HG02678 (cell line): ENCODE data around the gene EDN1.

Experiments used
- ATAC-seq: cut with Tn5 transposase; IDR thresholded peaks from one replicate; pipeline ENCODE4 v1.9.1; 2021; ENCODE audit warnings: mild to moderate bottlenecking, moderate library complexity; ENCODE audit not compliant: unreplicated experiment

Gene EDN1

DNA sequence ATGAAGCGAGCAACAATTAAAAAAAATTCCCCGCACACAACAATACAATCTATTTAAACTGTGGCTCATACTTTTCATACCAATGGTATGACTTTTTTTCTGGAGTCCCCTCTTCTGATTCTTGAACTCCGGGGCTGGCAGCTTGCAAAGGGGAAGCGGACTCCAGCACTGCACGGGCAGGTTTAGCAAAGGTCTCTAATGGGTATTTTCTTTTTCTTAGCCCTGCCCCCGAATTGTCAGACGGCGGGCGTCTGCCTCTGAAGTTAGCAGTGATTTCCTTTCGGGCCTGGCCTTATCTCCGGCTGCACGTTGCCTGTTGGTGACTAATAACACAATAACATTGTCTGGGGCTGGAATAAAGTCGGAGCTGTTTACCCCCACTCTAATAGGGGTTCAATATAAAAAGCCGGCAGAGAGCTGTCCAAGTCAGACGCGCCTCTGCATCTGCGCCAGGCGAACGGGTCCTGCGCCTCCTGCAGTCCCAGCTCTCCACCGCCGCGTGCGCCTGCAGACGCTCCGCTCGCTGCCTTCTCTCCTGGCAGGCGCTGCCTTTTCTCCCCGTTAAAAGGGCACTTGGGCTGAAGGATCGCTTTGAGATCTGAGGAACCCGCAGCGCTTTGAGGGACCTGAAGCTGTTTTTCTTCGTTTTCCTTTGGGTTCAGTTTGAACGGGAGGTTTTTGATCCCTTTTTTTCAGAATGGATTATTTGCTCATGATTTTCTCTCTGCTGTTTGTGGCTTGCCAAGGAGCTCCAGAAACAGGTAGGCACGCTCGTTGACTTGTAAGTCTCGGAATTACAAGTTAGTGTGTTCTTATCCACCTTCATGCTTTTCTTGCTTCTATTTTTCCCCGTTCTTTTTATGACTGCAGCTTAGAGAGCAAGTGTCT is at the start of gene EDN1:
TSS of gene EDN1 (plus strand) at position 429 of the 888 bp plus-strand sequence. CDS start at position 698, 269 bp downstream.
- ATAC-seq = peak; percentile 86

DNA sequence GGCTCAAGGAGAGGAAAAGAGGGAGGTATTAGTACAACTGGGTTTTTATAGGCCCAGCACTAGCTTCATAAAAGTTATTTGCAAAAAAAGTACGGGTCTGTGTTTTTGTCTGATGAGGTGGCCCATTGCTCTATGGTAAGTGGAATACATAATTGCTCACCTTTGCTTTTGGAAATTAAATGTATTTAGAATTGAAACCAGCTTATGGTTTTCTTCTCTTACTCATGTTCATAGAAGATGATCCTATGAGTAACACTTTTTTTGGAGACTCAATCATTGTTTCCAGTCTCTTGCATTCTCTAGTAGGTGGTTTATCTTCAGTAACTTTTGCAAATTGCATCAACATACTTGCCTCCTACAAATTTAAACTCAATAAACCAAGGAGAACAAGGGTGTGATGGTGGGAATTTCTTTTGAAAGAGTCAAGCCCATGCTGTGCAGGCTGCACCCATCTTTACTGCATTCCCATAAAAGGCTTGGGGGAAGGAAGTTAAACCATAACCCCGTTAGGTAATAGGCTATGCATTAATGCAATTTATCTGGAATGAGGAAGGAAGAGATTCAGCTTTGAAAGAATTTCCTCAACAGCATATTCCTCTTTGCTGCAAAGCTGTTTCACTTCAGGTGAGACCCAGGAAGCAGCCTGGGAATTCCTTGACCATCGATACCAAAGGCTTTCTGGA is 48.5 kb upstream of the EDN1 start:
- ATAC-seq = no peak

DNA sequence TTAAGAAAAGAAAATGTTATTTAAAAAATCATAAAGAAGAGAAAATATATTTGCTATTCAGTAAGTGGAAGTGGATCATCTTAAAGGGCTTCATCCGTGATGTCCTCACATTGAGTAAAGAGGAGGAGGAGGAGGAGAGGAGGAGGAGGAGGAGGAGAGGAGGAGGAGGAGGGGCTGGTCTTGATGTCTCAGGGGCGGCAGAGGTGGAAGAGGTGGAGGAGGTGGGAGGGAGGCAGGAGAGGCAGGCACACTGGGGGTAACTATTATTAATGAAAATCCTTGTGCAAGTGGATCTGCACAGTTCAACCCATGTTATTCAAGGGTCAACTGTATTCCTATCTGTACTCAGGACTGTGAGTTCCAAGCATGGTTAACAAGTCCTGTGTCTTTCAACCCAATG is 47.0 kb upstream of the EDN1 start:
- ATAC-seq = no peak

DNA sequence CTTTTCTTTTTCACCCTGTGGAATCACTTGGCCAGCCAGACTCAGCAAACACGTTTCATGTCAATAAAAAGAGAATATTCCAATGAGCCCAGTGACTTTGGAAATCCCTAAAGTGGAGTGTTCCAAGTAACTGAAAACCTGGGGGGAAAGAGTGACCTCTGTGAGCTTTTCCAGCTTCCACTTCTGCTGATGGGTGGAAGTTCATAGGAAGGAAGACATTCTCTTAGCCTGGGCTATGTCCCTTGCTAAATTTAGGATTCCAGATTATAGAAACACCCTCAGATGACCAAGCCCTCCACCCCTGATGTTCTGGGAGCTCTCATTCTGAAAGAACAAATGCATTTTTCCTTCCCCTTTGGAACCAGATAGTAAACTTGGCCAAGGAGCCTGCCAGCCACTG is 44.8 kb upstream of the EDN1 start:
- no peak for ATAC-seq

DNA sequence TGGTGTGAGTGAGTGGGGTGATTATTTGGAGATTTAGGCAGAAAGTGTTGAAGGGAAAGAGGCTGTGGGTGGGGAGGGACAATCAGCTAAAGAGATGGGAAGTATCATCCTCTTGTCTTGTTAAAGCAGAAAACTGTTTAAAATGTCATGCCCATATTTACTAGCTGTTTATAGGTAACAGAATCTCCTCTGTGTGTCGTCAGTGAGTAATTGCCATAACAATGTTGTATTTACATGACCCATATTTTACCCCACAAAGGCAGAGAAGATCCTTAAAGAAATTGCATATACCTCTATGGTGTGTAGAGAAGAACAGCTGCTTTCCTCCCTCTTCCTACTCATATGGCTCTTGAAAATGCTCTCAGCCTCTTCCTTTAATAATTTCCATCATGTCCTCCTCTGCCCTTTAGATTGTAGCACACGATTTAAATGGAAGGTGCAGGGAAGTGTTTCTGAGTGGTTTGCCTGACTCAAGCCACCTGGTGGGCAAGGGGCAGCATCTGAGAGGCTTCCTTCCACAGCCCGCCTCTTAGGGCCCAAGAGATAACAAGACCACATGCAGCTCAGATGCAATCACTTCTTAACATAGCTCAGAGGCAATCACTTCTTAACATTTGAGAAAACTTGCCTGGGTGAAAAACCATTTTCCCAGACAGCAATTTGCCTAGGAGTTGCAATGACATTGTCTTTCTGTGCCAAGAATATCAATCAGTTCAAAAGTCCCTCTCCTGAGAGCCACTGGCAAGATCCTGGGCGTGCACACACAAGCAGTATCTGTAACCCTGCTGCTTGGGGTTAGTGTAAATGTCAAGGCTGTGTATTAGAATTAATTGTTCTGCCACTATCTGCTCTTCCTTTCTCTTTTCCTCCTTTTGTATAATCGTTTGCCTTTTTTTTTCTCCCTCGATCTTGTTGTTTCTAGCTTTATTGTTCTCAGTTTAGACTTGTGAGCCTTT is 44.1 kb upstream of the EDN1 start:
- no peak for ATAC-seq

DNA sequence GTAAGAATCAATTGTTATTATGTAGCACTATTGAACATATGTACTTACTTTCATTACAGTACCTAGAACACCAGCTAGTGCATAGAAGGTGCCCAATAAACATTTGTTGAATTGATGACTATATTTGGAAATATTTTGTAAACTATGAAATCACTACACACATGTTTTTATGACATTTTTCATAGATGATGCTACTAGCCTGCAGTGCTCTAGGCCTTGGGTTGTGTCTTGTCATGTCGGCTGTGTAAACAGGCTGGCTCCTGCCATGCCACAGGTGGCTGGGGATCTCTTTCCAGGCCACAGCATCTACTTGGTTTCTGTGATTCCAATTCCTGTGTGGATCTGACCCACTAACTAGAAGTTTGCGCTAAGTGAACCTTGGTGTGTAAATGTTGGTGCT is 43.3 kb upstream of the EDN1 start:
- ATAC-seq = no peak

DNA sequence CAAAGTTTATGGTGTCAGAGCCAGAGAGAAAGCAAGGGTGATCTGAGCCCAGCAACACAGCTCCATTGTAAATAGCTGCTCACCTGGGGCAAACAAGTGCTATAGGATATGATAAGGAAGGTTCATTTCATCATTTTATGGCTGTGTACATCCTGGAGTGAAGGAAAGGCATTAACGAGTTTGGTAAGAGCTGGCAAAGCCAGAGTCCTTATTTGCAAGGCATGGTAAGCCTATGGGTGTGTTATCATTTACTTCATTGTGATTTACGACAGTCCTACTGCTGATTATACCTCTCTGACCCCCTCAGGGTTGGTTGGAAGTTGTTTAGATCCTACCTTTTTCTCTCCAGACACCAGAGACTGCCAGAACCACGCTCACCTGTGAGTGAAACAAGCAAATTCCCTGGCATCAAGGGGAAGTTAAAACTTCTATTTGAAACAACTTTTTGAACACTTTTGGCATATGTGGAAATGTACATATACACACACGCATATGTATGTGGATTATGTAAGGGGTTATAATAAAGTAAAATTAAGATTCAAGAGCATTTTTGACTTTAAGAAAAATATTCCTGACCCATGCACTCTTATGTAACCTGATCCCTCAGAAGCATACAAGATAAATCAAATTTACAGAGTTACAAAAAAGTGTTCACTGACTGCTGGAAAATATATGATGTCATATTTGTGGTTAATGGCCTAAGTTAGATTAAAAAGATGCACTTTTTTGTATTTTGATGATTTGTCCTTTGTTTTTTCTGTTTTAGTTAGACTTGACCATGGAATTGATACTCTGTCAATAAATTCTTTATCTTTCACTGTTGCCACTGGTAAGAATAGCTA is 40.4 kb upstream of the EDN1 start:
- ATAC-seq = no peak

DNA sequence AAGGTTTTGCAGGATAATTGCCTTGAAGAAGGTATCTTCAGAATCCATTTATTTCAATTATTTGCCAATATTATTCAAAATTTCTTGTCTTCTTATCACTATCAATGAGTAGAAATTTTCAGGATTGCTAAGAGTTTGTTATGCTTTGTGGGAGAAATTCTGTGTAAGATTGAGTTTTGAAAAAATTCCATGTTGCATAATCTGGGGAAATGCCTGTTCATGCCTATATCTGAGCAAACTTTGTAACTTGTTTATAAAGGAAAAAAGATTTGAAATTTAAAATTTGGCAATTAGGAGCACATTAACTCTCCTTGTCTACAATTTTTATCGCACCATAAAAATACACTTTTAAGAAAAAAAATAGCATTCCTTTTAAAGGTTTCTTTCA is 39.8 kb upstream of the EDN1 start:
- ATAC-seq = no peak

DNA sequence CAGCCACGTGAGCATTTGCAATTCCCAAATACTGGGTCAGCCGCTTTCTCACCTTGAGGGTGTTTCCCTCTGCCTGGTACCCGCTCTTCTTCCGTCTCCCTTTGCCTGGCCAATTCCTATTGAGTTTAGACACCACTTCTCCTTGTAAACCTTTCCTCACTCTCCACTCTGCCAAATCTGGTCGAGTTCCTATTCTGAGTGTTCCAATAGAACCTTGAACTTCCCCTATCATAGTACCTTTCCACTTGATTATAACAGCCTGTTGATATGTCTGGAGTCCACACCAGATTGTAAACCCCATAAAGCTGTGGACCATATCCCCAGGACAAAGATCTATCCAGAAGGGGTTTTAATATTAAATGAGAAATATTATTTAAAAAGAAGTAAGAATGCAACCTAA is 36.0 kb upstream of the EDN1 start:
- ATAC-seq = no peak

DNA sequence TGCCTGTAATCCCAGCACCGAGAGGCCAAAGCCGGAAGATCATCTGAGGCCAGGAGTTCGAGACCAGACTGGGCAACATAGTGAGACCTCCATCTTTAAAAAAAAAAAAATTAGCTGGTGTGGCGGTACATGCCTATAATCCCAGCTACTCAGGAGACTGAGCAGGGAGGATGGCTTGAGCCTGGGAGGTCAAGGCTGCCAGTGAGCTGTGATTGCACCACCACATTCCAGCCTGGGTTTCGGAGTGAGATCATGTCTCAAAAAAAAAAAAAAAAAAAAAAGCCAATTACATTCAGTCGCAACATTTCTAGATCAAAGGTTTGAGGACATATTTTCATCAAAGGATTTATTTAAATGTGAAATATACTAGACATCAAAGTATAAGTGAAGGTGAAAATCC is 32.0 kb upstream of the EDN1 start:
- no peak for ATAC-seq

DNA sequence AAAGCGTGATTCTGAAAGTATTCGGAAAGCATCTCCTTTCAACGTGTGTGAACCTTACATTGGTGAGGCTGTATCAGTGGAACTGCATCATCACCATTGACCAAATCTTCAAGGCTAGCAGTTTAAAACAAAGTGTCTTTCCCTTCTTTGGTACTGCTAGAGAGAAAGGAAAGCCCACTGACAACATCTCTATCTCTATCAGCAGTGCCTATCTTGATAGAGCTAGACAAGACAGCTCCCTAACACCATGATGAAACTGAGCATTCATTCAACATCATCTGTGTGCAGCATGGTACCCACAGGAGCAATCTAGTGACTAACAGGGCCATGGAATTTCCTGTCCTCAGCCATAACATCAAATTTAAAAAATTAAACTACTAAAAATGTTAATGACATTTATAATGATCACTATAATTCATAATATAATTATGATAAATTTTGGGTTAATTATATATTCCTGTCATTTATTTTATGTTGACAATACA is 31.5 kb upstream of the EDN1 start:
- ATAC-seq = no peak

DNA sequence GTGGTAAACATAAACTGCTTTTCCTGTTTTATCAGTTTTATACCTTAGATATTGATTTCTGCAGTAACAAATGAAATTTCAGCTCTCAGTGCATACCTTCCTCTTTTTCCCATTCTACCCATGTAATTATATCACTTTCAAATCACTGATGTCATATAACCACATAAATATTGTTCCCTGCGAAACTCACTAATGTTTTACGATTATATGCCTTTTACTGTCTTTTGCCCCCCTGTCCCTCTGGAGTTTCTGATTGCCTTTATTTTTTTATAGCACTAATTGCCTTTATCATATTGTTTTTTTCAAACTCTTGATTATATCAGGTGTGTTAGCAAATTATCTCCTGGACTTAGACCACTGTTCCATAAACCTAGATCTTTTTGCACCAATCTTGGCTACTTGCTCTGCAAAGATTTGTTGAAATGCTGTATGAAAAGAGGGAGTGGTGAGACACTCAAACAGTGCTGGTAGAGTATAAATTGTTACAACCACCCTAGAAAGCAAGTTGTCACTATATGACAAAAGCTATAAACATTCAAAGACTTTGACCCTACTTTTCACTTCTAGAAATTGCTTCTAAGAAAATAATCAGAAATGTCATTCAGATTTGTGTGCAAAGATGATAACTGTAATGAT is 29.6 kb upstream of the EDN1 start:
- ATAC-seq = no peak

DNA sequence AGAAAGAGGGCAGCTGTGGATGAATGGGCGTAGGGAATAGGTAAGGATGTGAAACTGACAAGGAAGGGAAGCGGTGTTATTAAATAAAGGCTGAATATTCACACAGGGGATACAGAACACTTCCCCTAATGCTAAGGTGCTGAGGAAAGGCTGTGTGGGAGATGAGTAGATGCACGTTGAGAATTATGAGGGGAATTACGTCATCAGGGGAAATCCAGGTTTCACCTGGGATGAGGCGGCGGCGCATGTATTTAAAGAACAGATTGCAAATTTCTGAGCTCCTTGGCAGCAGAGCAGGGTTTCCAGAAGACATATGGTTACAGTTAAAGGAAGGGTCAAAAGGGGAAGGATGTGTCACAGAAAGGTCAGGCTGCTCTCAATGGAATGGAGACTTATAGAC is 28.7 kb upstream of the EDN1 start:
- no peak for ATAC-seq

DNA sequence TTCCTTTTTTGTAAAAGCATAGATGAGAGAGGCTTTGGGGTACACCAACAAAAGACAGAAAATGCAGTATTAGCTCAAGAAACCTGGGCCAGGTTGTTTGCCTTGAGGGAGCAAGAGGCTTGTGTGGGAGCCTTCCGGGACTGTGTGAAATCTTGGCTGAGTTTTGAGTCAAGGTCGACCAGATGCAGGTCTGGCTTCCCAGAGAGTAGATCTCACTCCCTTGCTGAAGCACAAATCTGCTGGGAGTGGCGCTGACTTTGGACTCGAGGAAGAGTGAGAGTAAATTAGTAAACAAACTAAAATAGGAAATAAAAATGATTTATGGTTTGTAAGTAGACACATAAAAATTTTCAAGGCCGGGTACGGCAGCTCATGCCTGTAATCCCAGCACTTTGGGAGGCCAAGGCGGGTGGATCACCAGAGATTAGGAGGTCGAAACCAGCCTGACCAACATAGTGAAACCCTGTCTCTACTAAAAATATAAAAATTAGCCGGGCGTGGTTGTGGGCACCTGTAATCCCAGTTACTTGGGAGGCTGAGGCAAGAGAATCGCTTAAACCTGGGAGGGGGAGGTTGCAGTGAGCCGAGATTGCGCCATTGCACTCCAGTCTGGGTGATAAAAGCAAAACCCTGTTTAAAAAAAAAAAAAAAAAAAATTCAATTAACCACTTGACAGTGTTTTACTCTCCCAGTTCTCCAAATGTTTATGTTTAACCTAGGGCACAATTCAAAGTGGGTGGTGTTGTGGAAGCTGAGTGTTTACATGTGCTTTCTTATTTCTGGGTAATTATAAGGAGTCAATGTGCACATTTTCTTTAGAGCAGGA is 27.7 kb upstream of the EDN1 start:
- ATAC-seq = no peak

DNA sequence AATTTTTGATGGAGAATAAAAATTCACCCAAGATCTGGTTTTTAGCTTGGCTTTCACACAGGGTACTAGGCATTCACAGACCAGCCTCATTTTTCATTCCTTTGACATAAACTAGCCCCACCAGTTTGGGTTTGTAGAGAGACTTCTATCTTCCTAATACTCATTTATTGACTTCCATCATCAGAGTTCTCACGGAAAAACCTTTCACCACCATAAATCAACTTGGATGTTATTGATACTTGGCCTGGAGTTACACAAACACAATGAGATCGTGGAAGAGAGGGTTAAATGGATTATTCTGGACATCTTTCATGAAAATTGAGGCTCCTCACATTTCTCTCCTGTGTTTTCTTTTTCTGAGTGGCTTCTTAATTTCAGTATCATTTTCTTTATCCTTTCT is 26.8 kb upstream of the EDN1 start:
- no peak for ATAC-seq

DNA sequence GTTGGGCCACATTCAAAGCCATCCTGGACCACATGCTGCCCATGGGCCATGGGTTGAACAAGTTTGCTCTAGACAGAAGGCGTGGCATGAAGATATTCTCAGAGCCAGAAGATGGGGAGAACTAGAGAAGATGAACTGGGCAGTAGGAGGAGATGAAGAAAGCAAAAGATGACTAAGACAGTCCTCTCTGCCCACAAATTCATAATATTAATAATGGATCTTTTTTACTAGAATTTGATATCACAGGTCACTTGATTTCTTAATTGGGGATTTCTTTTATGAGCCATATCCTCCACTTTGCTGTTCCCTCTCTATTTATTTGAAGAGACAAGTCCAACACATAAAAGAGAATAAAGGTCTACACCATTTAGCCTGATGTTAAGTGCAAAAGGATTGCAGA is 25.5 kb upstream of the EDN1 start:
- no peak for ATAC-seq

DNA sequence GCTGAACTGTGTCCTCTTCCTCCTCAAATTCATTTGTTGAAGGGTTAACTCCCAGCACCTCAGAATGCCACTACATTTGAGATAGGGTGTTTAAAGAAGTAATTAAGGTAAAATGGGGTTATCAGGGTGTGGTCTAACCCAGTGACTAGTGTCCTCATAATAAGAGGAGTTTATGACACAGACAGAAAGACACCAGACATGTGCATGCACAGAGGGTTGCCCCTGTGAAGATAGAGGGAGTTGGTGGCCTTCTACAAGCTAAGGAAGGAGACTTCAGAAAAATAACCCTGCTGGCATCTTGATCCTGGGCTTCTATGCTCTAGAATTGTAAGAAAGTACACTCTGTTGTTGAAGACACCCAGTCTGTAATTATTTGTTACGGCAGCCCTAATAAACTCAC is 24.9 kb upstream of the EDN1 start:
- no peak for ATAC-seq

DNA sequence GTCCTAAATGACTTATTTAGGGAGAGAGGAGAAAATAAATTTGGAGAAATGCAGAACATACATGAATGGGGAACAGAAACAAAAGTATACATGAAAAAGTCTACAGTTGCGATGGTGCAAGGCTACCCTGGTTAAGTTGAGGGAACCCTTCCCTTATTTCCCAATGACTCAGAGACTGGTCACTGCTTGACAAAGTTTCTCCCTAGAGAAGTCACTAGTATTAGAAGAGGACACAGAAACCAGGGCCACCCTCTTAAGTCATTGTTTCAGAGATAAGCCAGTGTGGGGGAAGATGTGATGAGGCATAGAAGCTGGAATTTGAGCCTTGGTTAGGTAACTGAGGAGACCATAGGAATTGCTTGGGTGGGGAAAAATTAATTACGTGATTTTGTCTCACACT is 24.4 kb upstream of the EDN1 start:
- ATAC-seq = no peak

DNA sequence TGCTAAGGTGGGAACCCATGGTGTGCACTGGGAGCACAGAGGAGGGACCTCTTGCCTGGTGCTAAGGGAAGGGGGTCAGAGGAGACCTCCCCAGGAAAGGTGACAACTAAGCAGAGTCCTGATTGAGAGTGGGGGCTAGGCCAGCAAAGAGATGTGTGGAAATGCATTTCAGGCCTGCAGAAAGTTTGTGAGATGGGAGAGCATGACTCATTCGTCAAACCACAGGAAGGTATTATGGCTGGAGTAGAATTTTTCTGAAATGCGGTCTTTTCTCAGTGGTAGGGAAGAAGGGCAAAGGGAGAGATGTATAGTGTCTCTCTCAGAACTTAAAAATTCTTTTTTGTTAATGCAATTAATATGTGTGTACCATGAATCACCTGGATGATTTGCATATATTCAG is 23.6 kb upstream of the EDN1 start:
- ATAC-seq = no peak
